NCI-H345 treated with DMSO at 0.1 percent for 48 hours (cell line): ENCODE results near the gene GAS2L1.

Experiments
- DNase-seq: peaks from one replicate; lab custom pipeline; 2025; ENCODE audit not compliant: unreplicated experiment; lab: John Stamatoyannopoulos, UW

Gene GAS2L1

GRCh38 chr22:29308791-29309262 is 2.4 kb downstream of the GAS2L1 start:
- no peak for DNase-seq

DNA sequence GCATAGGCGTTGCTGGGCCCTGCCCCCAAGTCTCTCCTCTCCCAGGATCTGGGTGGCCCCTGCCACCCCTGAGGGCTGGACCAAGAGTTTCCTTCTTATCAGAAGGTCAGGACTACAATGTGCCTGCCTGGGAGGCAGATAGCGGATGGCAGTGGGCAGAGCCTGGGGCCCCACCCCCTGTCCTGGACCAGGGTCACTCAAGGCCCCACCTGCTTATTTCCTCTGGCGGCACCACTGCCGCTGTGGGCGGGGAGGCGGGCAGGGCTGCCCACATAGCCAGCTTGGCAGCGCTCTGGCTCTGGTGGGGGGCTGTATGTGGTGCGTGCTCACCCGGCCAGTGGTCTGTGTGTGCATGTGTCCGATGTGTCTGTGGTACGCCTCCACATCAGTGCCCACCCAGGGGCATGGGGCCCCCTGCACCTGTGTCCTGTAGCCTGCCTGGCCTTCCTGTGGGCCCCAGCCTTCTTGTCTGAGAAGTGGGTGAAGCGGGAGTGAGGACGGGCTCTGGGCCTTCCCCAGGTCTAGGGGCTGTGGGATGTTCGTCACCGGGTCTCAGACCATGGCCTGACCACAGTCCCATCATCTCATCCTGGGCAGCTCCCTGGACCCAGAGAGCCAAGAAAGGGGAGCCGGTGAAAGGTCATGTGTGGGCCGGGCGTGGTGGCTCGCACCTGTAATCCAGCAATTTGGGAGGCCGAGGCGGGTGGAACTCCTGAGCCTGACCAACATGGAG is 3.0 kb downstream of the GAS2L1 start:
- no peak for DNase-seq

- DNase-seq, result no peak
Observed at GRCh38 chr22:29310065-29310862, 3.8 kb downstream of the GAS2L1 start.

DNA sequence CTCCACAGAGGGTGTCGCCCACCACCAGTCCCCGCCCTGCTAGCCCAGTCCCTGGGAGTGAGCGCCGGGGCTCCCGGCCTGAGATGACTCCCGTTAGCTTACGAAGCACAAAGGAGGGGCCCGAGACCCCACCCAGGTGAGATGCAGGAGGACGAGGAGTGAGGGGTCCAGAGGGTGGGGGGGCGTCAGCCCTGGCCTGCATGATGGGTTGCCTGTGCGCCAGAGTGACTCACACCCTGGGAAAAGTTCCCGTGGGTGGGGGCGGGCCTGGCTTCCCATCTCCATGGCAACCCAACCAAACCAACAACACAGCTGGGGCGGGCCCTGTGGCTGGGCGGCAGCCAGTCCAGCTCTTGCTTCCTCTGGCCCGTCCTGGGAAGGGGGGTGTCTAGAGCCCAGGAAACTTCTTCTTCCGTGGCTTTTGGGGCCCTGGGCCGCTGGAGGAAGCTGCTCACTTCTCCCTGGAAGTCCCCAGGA is 4.5 kb downstream of the GAS2L1 start:
- no peak for DNase-seq

DNA sequence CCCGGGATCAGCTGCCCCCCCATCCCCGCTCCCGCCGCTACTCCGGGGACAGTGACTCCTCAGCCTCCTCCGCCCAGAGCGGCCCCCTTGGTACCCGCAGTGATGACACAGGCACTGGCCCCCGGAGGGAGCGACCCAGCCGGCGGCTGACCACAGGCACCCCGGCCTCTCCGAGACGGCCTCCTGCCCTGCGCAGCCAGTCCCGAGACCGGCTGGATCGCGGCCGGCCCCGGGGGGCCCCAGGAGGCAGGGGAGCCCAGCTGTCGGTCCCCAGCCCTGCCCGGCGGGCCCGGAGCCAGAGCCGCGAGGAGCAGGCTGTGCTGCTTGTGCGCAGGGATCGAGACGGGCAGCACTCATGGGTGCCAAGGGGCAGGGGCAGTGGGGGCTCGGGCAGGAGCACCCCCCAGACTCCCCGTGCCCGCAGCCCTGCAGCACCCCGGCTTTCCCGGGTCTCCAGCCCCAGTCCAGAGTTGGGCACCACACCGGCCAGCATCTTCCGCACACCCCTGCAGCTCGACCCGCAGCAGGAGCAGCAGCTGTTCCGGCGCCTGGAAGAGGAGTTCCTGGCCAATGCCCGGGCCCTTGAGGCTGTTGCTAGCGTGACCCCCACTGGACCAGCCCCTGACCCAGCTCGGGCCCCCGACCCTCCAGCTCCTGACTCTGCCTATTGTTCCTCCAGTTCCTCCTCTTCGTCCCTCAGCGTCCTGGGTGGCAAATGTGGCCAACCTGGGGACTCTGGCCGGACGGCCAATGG is 5.2 kb downstream of the GAS2L1 start:
- DNase-seq, result no peak

DNA sequence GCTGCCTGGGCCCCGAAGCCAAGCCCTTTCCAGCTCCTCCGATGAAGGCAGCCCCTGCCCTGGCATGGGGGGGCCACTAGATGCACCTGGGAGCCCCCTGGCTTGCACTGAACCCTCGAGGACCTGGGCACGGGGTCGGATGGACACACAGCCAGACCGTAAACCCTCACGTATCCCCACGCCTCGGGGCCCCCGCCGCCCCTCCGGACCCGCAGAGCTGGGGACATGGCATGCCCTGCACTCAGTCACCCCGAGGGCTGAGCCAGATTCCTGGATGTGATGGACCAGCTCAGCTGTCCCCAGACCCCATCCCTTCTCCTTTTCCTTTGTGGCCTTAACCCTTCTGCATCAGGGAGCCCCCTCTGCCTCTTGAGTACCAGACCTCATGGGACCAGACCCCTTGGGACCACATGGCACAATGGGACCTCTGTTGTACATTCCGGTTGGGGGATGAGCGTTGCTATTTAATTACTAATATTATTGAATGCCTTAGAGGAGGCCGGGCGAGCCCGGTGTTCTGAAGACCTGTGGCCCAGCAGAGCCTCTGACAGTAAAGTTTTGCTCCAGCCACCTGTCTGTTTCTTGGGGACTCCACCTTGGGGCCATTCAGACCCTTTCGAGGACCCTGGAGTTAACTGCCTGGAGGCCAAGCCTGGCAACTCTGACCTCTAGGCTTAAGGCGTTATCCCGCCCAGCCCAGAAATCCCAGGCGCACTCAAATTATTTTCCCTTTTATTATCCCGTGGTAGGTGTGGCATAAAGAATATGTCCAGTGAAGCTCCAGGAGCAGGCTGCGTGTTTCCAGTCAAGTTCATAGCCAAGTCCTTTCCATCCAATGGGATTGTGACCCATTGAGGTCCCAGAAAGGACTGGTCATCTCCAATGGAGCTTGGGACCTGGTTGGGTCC is 6.0 kb downstream of the GAS2L1 start:
- no peak for DNase-seq

DNA sequence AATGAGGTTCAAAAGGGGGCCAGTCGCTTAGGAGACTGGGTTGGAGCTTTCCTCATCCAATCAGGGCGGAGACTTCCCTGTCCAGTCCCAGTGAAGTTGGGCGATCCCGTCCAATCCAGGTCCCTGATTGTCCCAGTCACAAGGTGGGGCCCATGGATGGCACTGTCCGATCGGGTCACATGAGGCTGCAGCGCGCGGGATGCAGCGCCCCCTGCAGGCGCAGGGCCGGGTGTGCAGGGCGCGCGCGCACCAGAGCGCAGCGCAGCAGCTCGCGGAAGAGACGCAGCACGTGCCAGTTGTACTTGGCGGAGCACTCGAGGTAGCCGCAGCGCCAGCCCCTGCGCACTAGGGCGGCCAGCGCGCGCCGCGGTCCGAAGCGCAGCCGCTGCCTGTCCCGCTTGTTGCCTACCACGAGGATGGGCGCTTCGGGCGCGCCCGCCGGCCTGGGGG is 6.7 kb downstream of the GAS2L1 start:
- no peak for DNase-seq

DNA sequence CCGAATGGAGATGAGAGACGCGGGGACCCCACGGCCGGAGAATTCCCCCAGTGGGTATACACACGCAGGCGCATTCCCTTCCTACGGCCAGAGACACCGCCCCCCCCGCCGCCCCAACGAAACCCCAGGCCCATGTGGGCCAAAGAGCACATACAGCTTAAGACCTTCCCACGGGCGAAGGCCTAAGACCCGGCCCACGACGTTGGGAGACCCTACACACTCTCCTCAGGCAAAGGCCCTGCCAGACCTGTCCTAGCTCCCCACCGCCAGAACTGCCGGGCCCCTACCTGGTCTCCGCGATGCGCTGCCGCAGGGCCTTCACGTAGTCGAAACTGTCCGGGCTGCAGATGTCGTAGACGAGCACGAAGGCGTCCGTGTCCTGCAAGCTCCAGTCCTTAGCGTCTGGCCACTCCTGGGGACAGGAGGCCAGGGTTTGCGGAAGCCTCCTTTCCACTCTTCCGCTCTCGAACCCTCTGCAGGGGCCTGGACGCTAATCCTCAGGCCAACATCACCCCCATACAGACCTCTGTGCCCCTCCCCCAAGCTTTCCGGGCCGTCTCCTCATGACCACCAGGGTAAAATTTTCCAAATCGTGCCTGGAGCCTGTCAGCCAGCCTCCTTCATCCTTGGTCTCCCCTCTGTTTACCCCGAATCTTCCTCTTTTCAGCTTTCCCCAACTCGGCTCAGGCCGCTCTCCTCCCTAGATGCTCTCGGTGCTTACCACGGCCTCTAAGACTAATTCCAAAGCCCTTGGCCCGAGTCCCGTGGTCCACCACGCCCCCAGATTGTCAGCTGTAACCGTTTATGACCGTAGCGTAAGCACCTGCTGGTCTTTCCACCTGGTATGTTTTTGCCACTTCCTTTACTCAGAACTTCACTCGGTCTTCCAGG is 7.4 kb downstream of the GAS2L1 start:
- no peak for DNase-seq

- DNase-seq, result no peak
Observed at GRCh38 chr22:29314537-29315285, 8.3 kb downstream of the GAS2L1 start.

- no peak for DNase-seq
Observed at GRCh38 chr22:29315286-29316140, 9.1 kb downstream of the GAS2L1 start, which contains the start of gene RASL10A. Gene RASL10A, minus strand, starts transcription at chr22:29315697. Its CDS starts 451 bp downstream, at chr22:29315246.

DNA sequence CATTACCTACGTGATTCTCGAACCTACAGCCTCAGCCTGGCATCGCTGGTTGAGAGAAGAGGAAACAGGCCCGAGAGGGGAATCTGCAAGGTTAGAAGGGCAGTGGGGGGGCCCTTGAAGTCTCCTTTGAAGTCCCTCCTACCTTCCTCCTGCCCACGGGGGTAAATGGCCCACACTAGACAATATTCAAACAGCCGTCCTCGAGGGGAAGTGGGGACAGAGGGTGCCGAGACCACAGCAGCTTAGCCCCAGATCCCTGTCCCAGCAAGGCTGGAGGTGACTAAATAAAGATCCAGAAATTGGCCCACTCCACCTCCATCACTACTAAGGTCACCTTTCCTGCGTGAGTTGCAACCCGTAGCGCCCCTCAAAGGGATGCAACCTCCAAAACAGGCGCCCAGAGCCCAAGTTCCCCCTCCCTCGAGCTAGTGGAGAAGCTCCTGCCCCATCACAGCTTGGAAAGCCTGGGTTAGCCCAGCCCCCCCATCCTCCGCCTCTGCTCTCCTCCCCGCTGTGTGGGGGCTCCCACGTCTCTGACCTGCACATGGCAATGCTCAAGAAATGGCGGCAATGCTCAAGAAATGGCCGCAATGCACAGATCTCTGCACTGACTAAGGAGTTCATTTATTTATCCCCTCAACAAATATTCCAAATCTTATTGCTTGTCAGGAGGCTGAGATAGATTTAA is 9.8 kb downstream of the GAS2L1 start:
- no peak for DNase-seq

DNA sequence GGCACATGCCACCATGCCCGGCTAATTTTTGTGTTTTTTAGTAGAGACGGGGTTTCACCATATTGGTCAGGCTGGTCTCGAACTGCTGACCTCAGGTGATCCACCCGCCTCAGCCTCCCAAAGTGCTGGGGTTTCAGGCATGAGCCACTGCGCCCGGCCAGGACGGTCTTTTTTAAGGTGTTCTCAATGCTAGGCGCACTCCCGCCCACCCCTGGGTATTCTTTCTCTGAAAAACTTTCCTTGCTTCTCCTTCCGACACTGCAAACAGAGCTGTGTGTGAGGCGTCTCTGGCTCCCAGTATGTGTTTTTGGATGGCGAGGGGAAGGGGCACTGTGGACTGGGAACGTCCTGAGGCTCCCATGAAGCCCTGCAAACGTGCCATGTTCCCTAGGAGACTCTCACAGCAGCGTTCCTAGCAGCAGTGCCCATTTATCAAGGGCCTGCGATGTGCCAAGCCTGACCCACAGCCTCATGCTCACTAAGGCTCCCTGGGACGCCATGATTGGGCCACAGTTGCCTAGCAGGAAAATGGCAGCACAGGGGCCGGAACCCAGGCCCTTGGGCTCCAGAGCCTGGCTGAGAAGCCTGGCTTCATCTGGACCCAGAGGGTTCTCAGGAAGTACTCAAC is 11.5 kb downstream of the GAS2L1 start:
- no peak for DNase-seq

DNA sequence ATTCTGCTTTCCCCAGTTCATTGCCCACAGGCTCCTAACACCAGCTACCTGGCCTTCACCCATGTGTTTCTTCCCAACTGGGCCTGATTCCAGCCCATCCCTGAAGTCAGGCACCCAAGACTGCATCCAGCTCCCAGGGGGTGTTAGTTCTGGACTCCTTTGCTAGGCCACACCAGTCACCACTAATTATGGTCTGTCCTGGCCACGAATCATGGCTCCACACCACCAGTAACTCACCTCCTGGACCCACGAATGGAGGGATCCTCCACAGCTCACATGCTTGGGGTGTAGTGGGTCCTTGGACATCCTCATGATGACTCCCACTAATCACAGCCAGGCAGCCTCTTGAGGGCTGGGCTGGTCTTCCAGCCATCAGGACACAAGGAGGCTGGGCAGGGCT is 12.6 kb downstream of the GAS2L1 start:
- DNase-seq, result no peak

GRCh38 chr22:29320546-29320945 is 14.1 kb downstream of the GAS2L1 start:
- no peak for DNase-seq

DNA sequence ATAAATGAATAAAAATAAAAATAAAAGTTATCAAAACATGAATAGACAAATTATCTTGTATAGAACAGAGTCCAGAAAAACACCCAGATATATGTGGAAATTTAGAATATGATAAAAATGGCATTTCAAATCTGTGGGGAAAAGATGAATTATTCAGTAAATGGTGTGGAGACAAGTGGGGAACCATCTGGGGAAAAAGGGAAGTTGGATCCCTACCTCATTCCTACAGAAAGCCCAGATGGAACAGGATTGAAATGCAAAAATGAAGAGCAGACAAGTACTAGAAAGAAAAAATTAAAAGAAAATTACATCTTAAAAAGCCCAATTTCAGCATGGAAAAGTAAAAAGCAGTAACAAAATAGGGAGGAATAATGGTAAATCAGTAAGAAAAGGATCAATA is 17.2 kb downstream of the GAS2L1 start:
- no peak for DNase-seq

DNA sequence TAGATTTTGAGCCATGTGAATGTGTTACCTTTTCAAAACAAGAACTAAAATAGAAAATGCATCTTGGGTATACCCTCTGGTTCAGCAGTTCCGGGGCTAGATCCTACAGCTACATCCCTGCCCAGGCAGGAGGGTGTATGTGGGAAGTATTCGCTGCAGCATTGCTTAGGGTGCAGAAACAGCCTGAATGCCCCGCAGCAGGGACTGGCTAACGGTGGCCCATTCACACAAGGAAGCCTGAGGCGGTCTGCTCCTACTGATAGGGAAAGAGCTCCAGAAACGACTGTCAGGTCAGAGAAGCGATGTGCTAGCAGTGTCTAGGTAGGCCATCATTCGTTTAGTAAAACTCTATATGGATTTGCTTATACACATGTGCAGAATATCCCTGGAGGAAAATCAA is 18.9 kb downstream of the GAS2L1 start:
- DNase-seq, result no peak
